Upper lobe of right lung (tissue), 1 donor: ENCODE measurements around the gene IL1RAPL1. TPM values are rescaled to one million over a fixed set of nuclear protein-coding genes. Genes with fewer than 3 reads are reported as not detected.

ENCODE experiments used
- ATAC-seq: fragments of 200-7000 bp; cut with Tn5 transposase; one replicate; pipeline ENCODE4 v1.9.1; 2020; ENCODE audit warnings: mild to moderate bottlenecking, moderate library complexity
- DNase-seq: peaks from one replicate; pipeline ENCODE4 v3.0.0-alpha.2; 2020
- H3K27ac ChIP-seq: fragments of 200-600 bp; one replicate; pipeline ENCODE4 v1.8.0; 2022
- H3K27me3 ChIP-seq: fragments of 200-600 bp; one replicate; pipeline ENCODE4 v1.8.0; 2022; ENCODE audit warnings: mild to moderate bottlenecking
- H3K36me3 ChIP-seq: fragments of 200-600 bp; one replicate; pipeline ENCODE4 v1.8.0; 2022
- H3K4me1 ChIP-seq: fragments of 200-600 bp; one replicate; pipeline ENCODE4 v1.8.0; 2022
- H3K4me3 ChIP-seq: fragments of 200-600 bp; one replicate; pipeline ENCODE4 v1.8.0; 2022; ENCODE audit warnings: mild to moderate bottlenecking
- H3K9me3 ChIP-seq: fragments of 200-600 bp; one replicate; pipeline ENCODE4 v1.8.0; 2022
- CTCF ChIP-seq: fragments of 200-600 bp; IDR thresholded peaks from one replicate; pipeline ENCODE4 v1.8.0; 2022; ENCODE audit warnings: antibody characterized with exemption
- intact Hi-C: fragments of 100-400 bp; cut with DNase I; formaldehyde crosslinking; loops from one replicate; pipeline ENCODE4 v1.11.0; 2022
- total RNA-seq: library from RNA; stranded (reverse); fragmentation: NEBNext Ultra II Directional; extraction: Animal tissue kit (Norgen Biotek cat#: 25700); gene quantifications from one replicate; pipeline ENCODE4 v1.2.1, GENCODE V29; 2021
- donor health status: DM: no; HTN: yes; CAD: no; lungs with severe emphysema.

Gene IL1RAPL1
- total RNA-seq, 1 donor from 2014 or later, result not detected

- Histone ChIP-seq H3K9me3 (no peaks in the 10 kb centered on the region), H3K27ac (no peak overlapping the region), H3K36me3 (no peaks in the 10 kb centered on the region), H3K4me3 (no peak overlapping the region), H3K27me3 (no peaks in the 10 kb centered on the region), H3K4me1 (no peaks in the 10 kb centered on the region)
- DNase-seq, result no peak
- intact Hi-C loops, result no loop called here
- no peak for ATAC-seq
- TF ChIP-seq CTCF, result no peak
Observed at GRCh38 chrX:29435396-29435795, 848.1 kb downstream of the IL1RAPL1 start.

- Histone ChIP-seq H3K4me1 (no peaks in the 10 kb centered on the region), H3K36me3 (no peaks in the 10 kb centered on the region), H3K9me3 (no peaks in the 10 kb centered on the region), H3K27ac (no peak overlapping the region), H3K27me3 (no peaks in the 10 kb centered on the region), H3K4me3 (no peak overlapping the region)
- no peak for ATAC-seq
- no peak for TF ChIP-seq CTCF
- intact Hi-C loops, result no loop called here
- DNase-seq, result no peak
Observed at GRCh38 chrX:29447867-29448266, 860.6 kb downstream of the IL1RAPL1 start.

GRCh38 chrX:29453333-29453732, 866.1 kb downstream of the IL1RAPL1 start:
- DNase-seq (no peak), ATAC-seq (no peak)
- Histone ChIP-seq H3K4me3 (no peak overlapping the region), H3K9me3 (no peaks in the 10 kb centered on the region), H3K27ac (no peak overlapping the region), H3K27me3 (no peaks in the 10 kb centered on the region), H3K36me3 (no peaks in the 10 kb centered on the region), H3K4me1 (no peaks in the 10 kb centered on the region)
- intact Hi-C loops, result no loop called here
- TF ChIP-seq CTCF, result no peak

GRCh38 chrX:29455702-29456101, 868.5 kb downstream of the IL1RAPL1 start:
- H3K27me3 ChIP-seq, result no peaks in the 10 kb centered on the region
- no peaks in the 10 kb centered on the region for H3K9me3 ChIP-seq
- no peak overlapping the region for H3K4me3 ChIP-seq
- no peaks in the 10 kb centered on the region for H3K4me1 ChIP-seq
- ATAC-seq, result no peak
- intact Hi-C loops, result no loop called here
- TF ChIP-seq CTCF, result no peak
- H3K27ac ChIP-seq, result no peak overlapping the region
- no peaks in the 10 kb centered on the region for H3K36me3 ChIP-seq
- DNase-seq, result no peak

GRCh38 chrX:29461039-29461438, 873.8 kb downstream of the IL1RAPL1 start:
- Histone ChIP-seq H3K4me1 (no peaks in the 10 kb centered on the region), H3K27me3 (no peaks in the 10 kb centered on the region), H3K4me3 (no peak overlapping the region), H3K27ac (no peak overlapping the region), H3K9me3 (no peaks in the 10 kb centered on the region), H3K36me3 (no peaks in the 10 kb centered on the region)
- no peak for TF ChIP-seq CTCF
- intact Hi-C loops, result no loop called here
- ATAC-seq, result no peak
- DNase-seq, result no peak

- ATAC-seq (no peak), DNase-seq (no peak)
- Histone ChIP-seq H3K9me3 (no peaks in the 10 kb centered on the region), H3K4me1 (no peaks in the 10 kb centered on the region), H3K36me3 (no peaks in the 10 kb centered on the region), H3K27ac (no peak overlapping the region), H3K4me3 (no peak overlapping the region), H3K27me3 (no peaks in the 10 kb centered on the region)
- no peak for TF ChIP-seq CTCF
- intact Hi-C loops, result no loop called here
Observed at GRCh38 chrX:29466456-29466855, 879.2 kb downstream of the IL1RAPL1 start.
